SHP77 (cell line): ENCODE measurements around the gene SLC39A9.

Experiments used
- DNase-seq, 2 experiments: peaks; one replicate each; lab custom pipeline; 2025; lab: John Stamatoyannopoulos, UW

The SLC39A9 gene, protein sequence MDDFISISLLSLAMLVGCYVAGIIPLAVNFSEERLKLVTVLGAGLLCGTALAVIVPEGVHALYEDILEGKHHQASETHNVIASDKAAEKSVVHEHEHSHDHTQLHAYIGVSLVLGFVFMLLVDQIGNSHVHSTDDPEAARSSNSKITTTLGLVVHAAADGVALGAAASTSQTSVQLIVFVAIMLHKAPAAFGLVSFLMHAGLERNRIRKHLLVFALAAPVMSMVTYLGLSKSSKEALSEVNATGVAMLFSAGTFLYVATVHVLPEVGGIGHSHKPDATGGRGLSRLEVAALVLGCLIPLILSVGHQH

DNA sequence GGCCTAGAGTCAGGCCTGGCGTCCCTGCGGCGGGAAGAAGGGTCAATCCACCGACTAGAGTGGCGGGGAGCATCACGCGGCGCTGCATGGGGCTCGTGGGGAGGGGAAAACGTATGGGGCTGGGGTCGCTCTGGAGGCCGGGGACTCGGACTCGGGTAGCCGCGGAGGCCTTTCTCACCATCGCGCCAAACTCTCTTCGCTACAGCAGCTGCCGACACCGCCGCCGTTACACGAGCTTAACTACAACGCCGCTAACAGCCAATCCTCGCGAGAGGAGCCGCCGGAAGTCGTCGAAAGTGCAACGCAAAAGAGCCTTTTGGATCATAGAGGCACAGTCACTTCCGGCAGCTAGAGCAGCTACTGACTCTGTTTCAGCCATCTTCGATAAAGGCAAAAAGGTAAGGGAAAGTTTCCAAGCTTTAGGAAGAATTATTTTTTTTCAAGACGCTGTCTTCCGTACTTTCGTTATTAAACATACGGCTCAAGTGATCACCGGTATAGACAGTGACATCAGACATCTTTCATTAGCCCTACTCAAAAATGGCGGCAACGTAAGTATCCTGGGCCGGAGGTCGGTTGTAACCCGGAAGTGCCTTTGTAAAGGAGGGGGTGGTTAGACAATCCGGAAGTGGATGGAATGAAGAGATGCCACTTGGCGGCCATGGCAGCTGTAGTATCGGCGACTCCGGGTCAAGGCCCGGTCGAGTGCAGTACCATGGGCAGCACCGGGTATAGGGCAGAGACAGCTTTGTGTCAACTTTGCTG is at the start of gene SLC39A9, which contains the start of gene ERH:
SLC39A9 (plus strand) TSS at position 640 of the 765 bp plus-strand sequence. CDS start 678 bp downstream, outside the sequence.
ERH (minus strand) TSS at position 247 of the 765 bp plus-strand sequence; CDS start at position 181, 66 bp downstream.
- DNase-seq = peak; percentile 93 to 95

- DNase-seq = no peak
Observed at GRCh38 chr14:69349091-69349777, 49.3 kb upstream of the SLC39A9 start.

- no peak for DNase-seq
Observed at GRCh38 chr14:69350892-69351291, 47.6 kb upstream of the SLC39A9 start.

DNA sequence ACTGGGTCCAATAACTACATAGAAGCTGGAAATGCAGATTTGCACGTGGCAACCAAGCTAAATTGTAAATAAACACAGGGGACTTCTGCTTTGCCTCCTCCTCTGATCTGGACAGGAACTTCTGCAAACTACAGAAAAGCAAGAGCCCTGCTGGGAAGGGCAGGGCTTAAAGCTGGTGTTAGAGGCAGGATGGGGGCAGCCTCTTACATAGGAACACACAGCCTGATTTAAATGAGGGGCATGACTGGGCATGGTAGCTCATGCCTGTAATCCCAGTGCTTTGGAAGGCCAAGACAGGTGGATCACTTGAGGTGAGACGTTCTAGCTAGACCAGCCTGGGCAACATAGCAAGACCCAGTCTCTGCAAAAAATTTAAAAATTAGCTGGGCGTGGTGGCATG is 47.1 kb upstream of the SLC39A9 start:
- no peak for DNase-seq

GRCh38 chr14:69351911-69352310 is 46.6 kb upstream of the SLC39A9 start:
- no peak for DNase-seq

DNA sequence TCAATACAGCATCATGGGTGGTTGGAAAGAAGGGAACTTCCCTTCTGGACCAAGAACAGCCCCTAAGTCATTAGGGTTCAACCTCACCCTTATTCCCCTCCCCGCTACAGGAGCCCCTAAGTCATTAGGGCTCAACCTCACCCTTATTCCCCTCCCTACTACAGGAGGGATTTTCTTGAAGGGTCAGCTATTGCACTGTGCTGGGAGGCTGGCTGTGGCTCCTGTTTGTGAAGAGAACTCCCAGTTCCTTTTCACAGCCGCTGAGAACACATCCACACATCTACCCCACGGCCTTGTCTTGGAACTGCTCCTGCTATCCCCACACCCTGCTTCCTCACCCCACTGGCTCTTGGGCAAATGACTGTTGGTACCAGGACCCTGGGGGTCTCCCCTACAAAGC is 45.3 kb upstream of the SLC39A9 start:
- no peak for DNase-seq

DNA sequence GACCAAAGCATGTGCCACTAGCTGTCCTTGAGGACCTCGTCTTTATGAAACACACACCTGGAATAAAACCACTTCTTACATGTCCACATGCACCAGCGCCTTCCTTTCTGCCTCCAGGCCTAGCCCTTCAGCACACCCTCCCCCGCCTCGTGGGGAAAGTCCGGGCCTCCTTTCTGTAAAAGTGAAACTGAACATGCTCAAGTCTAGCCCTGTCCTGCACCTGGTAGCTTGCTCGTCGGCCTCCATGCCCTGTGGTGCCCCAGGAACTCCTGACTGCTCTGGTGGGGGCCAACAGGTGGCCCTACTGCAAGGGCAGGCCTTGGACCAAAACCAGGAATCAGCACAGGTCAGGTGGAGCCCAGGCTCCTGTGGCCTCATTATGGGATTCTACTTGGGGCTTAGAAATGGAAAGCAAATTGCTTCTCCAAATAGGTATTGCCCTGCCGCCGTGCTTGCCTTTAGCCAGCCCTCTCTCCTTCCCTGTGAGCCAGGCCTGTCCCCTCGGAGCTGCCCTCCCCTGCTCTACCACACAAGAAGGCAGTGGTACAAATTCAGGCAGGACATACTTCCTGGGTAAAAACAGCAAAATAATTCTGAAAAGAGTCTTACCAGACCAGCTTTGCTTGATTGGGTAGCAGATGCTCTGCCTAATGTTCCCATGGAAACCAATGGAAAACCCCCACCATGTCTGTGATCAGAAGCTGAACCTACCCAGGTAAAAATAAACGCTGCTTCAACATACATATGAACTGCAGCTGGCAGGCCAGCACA is 43.9 kb upstream of the SLC39A9 start:
- DNase-seq = peak in 1 of 2 experiments; percentile 7

GRCh38 chr14:69355154-69355597 is 43.3 kb upstream of the SLC39A9 start:
- DNase-seq = no peak

DNA sequence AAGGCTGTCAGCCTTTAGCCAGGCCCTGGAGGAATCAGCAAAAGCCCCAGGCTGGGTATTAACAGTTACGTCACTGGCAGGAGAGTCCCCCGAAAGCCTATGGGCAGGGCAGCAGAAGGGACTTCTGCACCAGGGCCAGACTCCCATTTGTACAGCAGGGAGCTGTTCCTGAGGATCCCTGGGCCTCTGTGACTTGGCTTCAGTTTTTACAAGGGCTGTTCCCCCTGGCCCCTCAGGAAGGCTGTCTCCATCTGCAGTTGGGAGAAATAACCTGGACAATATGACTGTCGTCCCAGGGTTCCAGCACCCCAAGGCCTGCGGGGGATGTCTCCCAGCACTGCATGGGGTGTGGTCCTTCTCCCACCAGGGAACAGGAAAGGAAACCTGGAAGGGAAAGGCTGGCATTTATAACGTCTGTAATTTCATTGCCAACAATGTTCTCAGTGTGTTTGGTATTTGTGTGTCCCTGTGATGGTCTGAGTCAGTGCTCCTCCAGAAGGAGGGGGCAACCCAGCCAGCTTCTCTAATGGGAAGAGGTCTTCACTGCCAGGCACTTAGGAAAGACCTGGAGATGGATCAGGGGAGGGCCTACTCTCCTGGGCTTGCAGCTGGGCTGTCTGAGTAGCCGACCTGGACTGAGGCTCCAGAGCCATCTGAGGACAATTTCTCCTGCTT is 42.7 kb upstream of the SLC39A9 start:
- DNase-seq = no peak

- no peak for DNase-seq
Observed at GRCh38 chr14:69356903-69357543, 41.5 kb upstream of the SLC39A9 start.

DNA sequence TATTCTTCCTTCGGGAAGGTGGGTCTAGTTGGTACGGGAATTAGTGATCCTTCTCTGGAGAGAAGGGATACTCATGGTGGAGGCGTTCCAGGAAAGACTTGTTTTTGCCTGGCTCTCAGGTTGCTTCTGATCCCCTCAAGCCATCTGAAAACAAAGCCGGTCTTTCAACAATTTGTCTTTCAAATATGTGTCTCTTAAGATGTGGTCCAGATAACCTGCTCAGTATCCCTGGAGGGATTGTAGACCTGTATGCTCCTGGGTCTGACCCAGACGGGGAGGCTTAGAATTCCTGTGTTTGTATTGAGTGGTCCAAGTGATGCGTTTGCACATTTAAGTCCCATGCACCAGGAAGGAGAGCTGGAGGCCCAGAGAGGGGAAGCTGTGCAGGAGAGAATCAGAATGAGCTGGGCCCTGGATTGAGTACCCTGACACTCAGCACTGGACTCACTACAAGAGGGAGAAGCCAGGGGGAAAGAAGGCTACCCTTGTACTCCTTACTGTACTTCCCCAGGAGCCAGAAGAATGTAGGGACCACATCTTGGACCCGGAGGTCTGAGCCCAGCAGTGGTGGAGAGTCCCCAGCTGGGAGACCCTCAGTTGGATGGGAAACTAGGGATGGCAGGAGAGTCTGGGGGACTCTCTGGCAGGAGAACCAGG is 40.8 kb upstream of the SLC39A9 start:
- no peak for DNase-seq

DNA sequence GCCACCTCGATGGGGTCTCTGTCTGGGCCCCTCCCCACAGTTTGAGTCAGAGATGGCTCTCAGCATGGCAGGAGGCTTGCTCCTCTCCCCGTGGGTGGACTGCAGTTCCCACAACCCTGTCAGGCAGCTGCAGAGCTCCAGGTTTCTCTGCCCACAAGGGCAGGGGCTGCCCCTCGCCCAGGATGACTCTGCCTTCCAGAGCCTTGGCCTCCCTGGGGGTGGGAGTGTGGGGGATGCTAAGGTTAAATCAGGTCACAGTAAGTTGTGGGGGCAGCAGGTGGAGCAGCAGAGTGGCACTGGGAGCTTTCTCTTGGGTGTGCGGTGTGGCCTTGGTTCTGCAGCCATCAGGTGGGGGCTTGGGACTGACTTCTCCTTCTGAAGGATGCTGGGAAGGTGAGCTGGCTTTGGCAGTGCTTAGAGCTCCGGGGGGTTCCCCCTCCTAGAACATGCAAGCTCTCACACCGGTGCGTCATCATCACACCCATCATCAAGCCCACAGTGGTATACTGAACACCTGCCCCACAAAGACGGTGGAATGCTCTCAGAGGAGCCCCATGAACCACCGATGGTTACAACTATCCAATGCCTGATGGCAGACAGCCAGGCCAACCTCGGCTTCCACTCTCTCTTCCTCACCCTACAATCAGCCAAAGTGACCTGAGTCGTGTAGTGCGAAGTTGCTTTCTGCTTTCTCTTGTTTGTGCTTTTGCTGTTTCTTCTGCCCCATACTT is 40.1 kb upstream of the SLC39A9 start:
- no peak for DNase-seq

- no peak for DNase-seq
Observed at GRCh38 chr14:69358966-69359365, 39.5 kb upstream of the SLC39A9 start.

- peak in 1 of 2 experiments; percentile 11 for DNase-seq
Observed at GRCh38 chr14:69360438-69361108, 37.9 kb upstream of the SLC39A9 start.

DNA sequence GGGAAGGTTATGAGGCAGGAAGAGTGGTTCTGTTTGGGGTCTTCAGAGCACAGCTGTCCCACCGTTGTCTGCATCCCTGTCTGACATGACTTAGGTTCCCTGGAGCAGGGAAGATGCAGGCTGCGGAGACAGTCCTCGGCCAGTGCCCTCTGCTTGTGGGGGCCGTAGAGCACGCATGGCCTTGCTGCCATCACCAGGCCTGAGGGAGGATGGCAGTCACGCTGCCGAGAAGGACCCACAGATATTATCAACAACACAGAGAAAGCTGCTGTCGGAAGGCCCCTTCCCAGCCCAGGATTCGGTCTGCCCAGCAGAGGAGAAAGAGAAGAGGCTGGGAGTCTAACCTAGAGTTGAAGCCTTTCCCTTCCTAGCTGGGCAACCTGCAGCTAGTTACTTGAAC is 35.4 kb upstream of the SLC39A9 start:
- DNase-seq = no peak

DNA sequence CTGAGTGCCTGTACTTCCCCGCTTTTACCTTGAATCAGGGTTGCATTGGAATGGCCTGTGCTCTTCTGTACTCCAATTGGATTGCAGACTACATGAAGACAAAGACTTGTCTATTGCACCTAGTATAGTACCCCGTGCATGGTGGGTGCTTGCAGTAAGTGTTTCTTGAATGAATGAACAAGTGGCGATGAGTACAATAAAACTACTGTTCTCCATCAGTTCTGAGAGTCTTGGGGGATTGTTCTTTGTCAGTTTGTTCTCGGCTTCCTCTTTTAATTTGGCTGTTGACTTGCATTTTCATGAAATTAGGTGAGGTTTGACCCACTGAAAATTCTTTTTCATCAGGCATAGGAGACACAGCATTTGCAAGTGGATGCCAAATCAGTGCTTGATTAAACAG is 34.5 kb upstream of the SLC39A9 start:
- no peak for DNase-seq

DNA sequence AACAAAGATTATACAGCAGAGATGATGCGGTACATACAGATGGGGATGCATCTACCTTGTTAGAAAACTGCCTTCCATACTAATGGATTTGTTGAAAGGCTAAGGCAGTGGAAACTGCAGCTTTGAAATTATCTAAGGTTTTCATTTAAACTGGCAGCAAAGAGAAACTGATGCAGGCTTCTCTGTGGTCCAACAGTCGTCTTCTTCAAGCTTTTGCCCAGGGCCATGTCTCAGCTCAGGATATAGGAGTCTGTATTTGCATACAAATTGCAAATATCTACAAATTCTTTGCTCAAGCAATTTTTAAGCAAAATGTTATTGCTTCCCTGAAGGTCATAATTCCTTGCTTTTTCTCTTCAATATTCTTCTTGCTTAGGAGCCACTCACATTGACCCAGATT is 34.1 kb upstream of the SLC39A9 start:
- no peak for DNase-seq

GRCh38 chr14:69366069-69366468 is 32.4 kb upstream of the SLC39A9 start:
- DNase-seq = no peak

DNA sequence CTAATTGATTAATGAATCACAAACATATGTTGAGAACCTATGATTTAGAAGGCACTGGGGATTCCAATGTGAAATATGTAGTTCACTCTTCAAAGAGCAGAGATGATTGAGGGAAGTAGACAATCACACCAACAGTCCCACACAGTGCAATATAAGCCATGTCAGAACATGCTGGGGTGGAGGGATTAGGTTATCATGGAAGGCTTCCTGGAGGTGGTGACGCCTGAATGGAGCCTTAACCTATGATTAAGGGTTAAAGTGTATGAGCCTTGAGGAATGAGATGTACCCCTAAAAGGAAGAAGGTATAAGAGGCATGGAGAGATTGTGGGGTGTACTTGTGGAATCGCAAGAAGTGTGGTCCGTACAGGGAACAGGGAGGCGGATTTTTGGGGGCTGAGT is 31.7 kb upstream of the SLC39A9 start:
- no peak for DNase-seq
